WTC11 (cell line): ENCODE data around the gene CLIC5. TPM values are rescaled to one million over a fixed set of nuclear protein-coding genes. Genes with fewer than 3 reads are reported as not detected.

ENCODE experiments used
- ATAC-seq: fragments of 200-7000 bp; cut with Tn5 transposase; 2 replicates; pipeline ENCODE4 v1.10.0; 2021; ENCODE audit warnings: mild to moderate bottlenecking, moderate library complexity
- CTCF ChIA-PET: fragments of 300-600 bp; sonication (Branson Sonifier 250); formaldehyde crosslinking; loops from one replicate; lab custom pipeline; 2021; ENCODE audit warnings: antibody characterized with exemption; lab: Charles Lee
- POLR2A ChIA-PET: fragments of 350-600 bp; sonication (Branson Sonifier 250); formaldehyde crosslinking; loops from one replicate; lab custom pipeline; 2021; ENCODE audit warnings: antibody characterized with exemption; lab: Charles Lee
- DNase-seq: peaks from one replicate; pipeline ENCODE4 v3.0.0; 2021; ENCODE audit warnings: low spot score
- H3K27ac Mint-ChIP-seq: 2 replicates; pipeline ENCODE4 v1.8.0; 2021; ENCODE audit warnings: mixed read lengths
- H3K27me3 Mint-ChIP-seq: 2 replicates; pipeline ENCODE4 v1.8.0; 2021; ENCODE audit warnings: low read depth, mild to moderate bottlenecking, moderate library complexity, mixed read lengths
- H3K36me3 Mint-ChIP-seq: 2 replicates; pipeline ENCODE4 v1.8.0; 2021; ENCODE audit warnings: mixed read lengths
- H3K4me1 Mint-ChIP-seq: 2 replicates; pipeline ENCODE4 v1.8.0; 2022; ENCODE audit warnings: mixed read lengths
- H3K4me3 Mint-ChIP-seq: 2 replicates; pipeline ENCODE4 v1.8.0; 2021; ENCODE audit warnings: mild to moderate bottlenecking, moderate library complexity, mixed read lengths
- H3K9me3 Mint-ChIP-seq: 2 replicates; pipeline ENCODE4 v1.8.0; 2021; ENCODE audit warnings: mixed read lengths
- ATF3 ChIP-seq: sonication (generic); formaldehyde crosslinking; conservative IDR thresholded peaks from 2 replicates; pipeline ENCODE4 v1.8.1; 2022; ENCODE audit warnings: mild to moderate bottlenecking, missing genetic modification reagents
- ATF6 ChIP-seq: sonication (generic); formaldehyde crosslinking; IDR thresholded peaks from 2 replicates; pipeline ENCODE4 v1.8.1; 2023; ENCODE audit warnings: mild to moderate bottlenecking, missing genetic modification reagents
- E2F4 ChIP-seq: sonication (generic); formaldehyde crosslinking; IDR thresholded peaks from 2 replicates; pipeline ENCODE4 v1.8.1; 2022; ENCODE audit warnings: low read depth, mild to moderate bottlenecking, moderate library complexity, missing genetic modification reagents, borderline replicate concordance
- ERG ChIP-seq: fragments of 250-450 bp; sonication (Bioruptor Pico); IDR thresholded peaks from 2 replicates; pipeline ENCODE4 v1.8.0; 2021; ENCODE audit warnings: mild to moderate bottlenecking
- HMGA2 ChIP-seq: fragments of 250-450 bp; sonication (Bioruptor Pico); IDR thresholded peaks from 2 replicates; pipeline ENCODE4 v1.4.0; 2021; ENCODE audit warnings: mild to moderate bottlenecking, moderate library complexity
- HMGXB4 ChIP-seq: sonication (generic); formaldehyde crosslinking; IDR thresholded peaks from 2 replicates; pipeline ENCODE4 v1.8.1; 2023; ENCODE audit warnings: mild to moderate bottlenecking, moderate library complexity, missing genetic modification reagents
- IRF2 ChIP-seq: sonication (generic); formaldehyde crosslinking; IDR thresholded peaks from 2 replicates; pipeline ENCODE4 v1.8.0; 2022; ENCODE audit warnings: low read depth, missing genetic modification reagents, borderline replicate concordance
- MLX ChIP-seq: sonication (generic); formaldehyde crosslinking; IDR thresholded peaks from 2 replicates; pipeline ENCODE4 v1.8.1; 2023; ENCODE audit warnings: mild to moderate bottlenecking, missing genetic modification reagents, moderate library complexity
- NR2C2 ChIP-seq: sonication (generic); formaldehyde crosslinking; IDR thresholded peaks from 2 replicates; pipeline ENCODE4 v1.8.0; 2022; ENCODE audit warnings: mild to moderate bottlenecking, missing genetic modification reagents
- SMAD3 ChIP-seq: sonication (generic); formaldehyde crosslinking; IDR thresholded peaks from 2 replicates; pipeline ENCODE4 v1.8.0; 2022; ENCODE audit warnings: missing genetic modification reagents, mild to moderate bottlenecking, borderline replicate concordance
- SMAD4 ChIP-seq: sonication (generic); formaldehyde crosslinking; IDR thresholded peaks from 2 replicates; pipeline ENCODE4 v1.8.0; 2022; ENCODE audit warnings: mild to moderate bottlenecking, missing genetic modification reagents
- SP1 ChIP-seq: sonication (generic); formaldehyde crosslinking; conservative IDR thresholded peaks from 2 replicates; pipeline ENCODE4 v1.8.1; 2022; ENCODE audit warnings: missing genetic modification reagents
- STAT6 ChIP-seq: sonication (generic); formaldehyde crosslinking; conservative IDR thresholded peaks from 2 replicates; pipeline ENCODE4 v1.8.1; 2023; ENCODE audit warnings: mild to moderate bottlenecking, low read depth, missing genetic modification reagents, moderate library complexity
- TCF7 ChIP-seq: sonication (generic); formaldehyde crosslinking; IDR thresholded peaks from 2 replicates; pipeline ENCODE4 v1.8.0; 2022; ENCODE audit warnings: mild to moderate bottlenecking, low read depth, missing genetic modification reagents, moderate library complexity
- ZNF121 ChIP-seq: sonication (generic); formaldehyde crosslinking; IDR thresholded peaks from 2 replicates; pipeline ENCODE4 v1.8.0; 2023; ENCODE audit warnings: missing genetic modification reagents
- ZNF281 ChIP-seq: sonication (generic); formaldehyde crosslinking; IDR thresholded peaks from 2 replicates; pipeline ENCODE4 v1.8.0; 2023; ENCODE audit warnings: mild to moderate bottlenecking, missing genetic modification reagents
- ZNF317 ChIP-seq: sonication (generic); formaldehyde crosslinking; IDR thresholded peaks from 2 replicates; pipeline ENCODE4 v1.8.1; 2023; ENCODE audit warnings: low read depth, mild to moderate bottlenecking, moderate library complexity, missing genetic modification reagents, borderline replicate concordance
- ZSCAN18 ChIP-seq: fragments of 250-450 bp; sonication (Bioruptor Pico); IDR thresholded peaks from 2 replicates; pipeline ENCODE4 v2.1.2; 2022; ENCODE audit warnings: mild to moderate bottlenecking, moderate library complexity
- total RNA-seq: library from RNA; stranded (reverse); gene quantifications from 3 replicates; pipeline ENCODE4 v1.2.3, GENCODE V29; 2021

The CLIC5 gene
- total RNA-seq, 1 experiment from 2014 or later: 0.22 TPM

GRCh38 chr6:45844986-45845385 is 170.7 kb downstream of the CLIC5 start:
- POLR2A ChIA-PET: no interaction called here
- no peak for TF ChIP-seq ZNF121
- TF ChIP-seq ATF3: no peak
- TF ChIP-seq ZNF281 (CRISPR knock-in tag): no peak
- TF ChIP-seq ZSCAN18: no peak
- TF ChIP-seq SMAD4 (CRISPR knock-in tag): no peak
- TF ChIP-seq MLX: no peak
- no peak for TF ChIP-seq HMGXB4 (CRISPR knock-in tag)
- TF ChIP-seq SMAD3 (CRISPR knock-in tag): no peak
- no peak for TF ChIP-seq ATF6 (CRISPR knock-in tag)
- no peak for TF ChIP-seq SP1 (CRISPR knock-in tag)
- no peak for TF ChIP-seq ERG
- Mint-ChIP-seq H3K4me1 (peaks cover 16% of the 10 kb centered on the region), H3K9me3 (no peaks in the 10 kb centered on the region), H3K27me3 (no peaks in the 10 kb centered on the region), H3K4me3 (no peak overlapping the region), H3K36me3 (no peaks in the 10 kb centered on the region), H3K27ac (no peak overlapping the region)
- ATAC-seq (no peak), DNase-seq (no peak)
- CTCF ChIA-PET: no interaction called here

GRCh38 chr6:45843848-45844521 is 171.7 kb downstream of the CLIC5 start:
- DNase-seq (no peak), ATAC-seq (no peak)
- Mint-ChIP-seq H3K27ac (no peak overlapping the region), H3K9me3 (no peaks in the 10 kb centered on the region), H3K27me3 (no peaks in the 10 kb centered on the region), H3K36me3 (no peaks in the 10 kb centered on the region), H3K4me1 (peaks cover 14% of the 10 kb centered on the region), H3K4me3 (no peak overlapping the region)
- POLR2A ChIA-PET: no interaction called here
- CTCF ChIA-PET: interaction anchor here (0.9 to 1.3 kb wide), 2 partner anchors 8 to 79 kb away, joined by 3 to 4 read pairs; no protein-coding TSS in a partner anchor
- TF ChIP-seq STAT6 (CRISPR knock-in tag) (no peak), HMGA2 (CRISPR knock-in tag) (no peak), NR2C2 (CRISPR knock-in tag) (no peak), TCF7 (CRISPR knock-in tag) (no peak), ZNF317 (no peak), E2F4 (no peak), IRF2 (CRISPR knock-in tag) (no peak)
